Breast epithelium (tissue), 4 donors: Measurements from ENCODE around the gene IGFLR1. TPM values are rescaled to one million over a fixed set of nuclear protein-coding genes. Genes with fewer than 3 reads are reported as not detected.

Source experiments
- DNase-seq, 2 donors: peaks; one replicate each; pipeline ENCODE4 v3.0.0-alpha.2; 2019; ENCODE audit warnings: low spot score in 2 of 2
- H3K27ac ChIP-seq, 2 donors: fragments of 200-600 bp; sonication (generic) in 1 of 2; one replicate each; pipeline ENCODE4 v1.5.1; 2016 to 2019; ENCODE audit warnings: mild to moderate bottlenecking in 1 of 2
- H3K27me3 ChIP-seq, 2 donors: fragments of 200-600 bp; sonication (generic) in 1 of 2; one replicate each; pipeline versions ENCODE4 v1.5.1 to v1.6.0; 2017 to 2019; ENCODE audit warnings: control low read depth in 1 of 2, mild to moderate bottlenecking in 1 of 2
- H3K36me3 ChIP-seq: fragments of 200-600 bp; one replicate; pipeline ENCODE4 v1.5.1; 2019
- H3K4me1 ChIP-seq, 2 donors: fragments of 200-600 bp; sonication (generic); one replicate each; pipeline ENCODE4 v1.5.1; 2016 to 2019; ENCODE audit warnings: control low read depth in 1 of 2
- H3K4me3 ChIP-seq, 3 donors: fragments of 200-600 bp; sonication (generic); 1 replicate in 2 of 3; 2 replicates in 1 of 3; pipeline ENCODE4 v1.5.1; 2016 to 2019; ENCODE audit warnings: mild to moderate bottlenecking in 3 of 3, moderate library complexity in 2 of 3
- H3K9me3 ChIP-seq, 2 donors: fragments of 200-600 bp; sonication (generic) in 1 of 2; one replicate each; pipeline ENCODE4 v1.5.1; 2016 to 2019; ENCODE audit warnings: control low read depth in 1 of 2
- CTCF ChIP-seq, 3 donors: fragments of 450-650 bp; IDR thresholded peaks; one replicate each; pipeline ENCODE4 v1.5.1; 2016 to 2017; ENCODE audit warnings: antibody characterized with exemption in 3 of 3, mild to moderate bottlenecking in 3 of 3, moderate library complexity in 3 of 3
- POLR2A ChIP-seq: fragments of 450-650 bp; IDR thresholded peaks from one replicate; pipeline ENCODE4 v1.6.1; 2016; ENCODE audit warnings: antibody characterized with exemption, mild to moderate bottlenecking, moderate library complexity
- POLR2AphosphoS5 ChIP-seq, 3 donors: sonication (generic); formaldehyde crosslinking; IDR thresholded peaks; one replicate each; pipeline ENCODE4 v1.6.1; 2017; ENCODE audit warnings: antibody characterized with exemption in 3 of 3
- intact Hi-C: fragments of 100-400 bp; cut with DNase I; formaldehyde crosslinking; loops from one replicate; pipeline ENCODE4 v1.15.1; 2023; ENCODE audit warnings: low total_unique reads
- total RNA-seq, 3 donors: library from RNA; depleted of rRNA; stranded (reverse); fragments of >200 nt; gene quantifications; one replicate each; pipeline ENCODE4 v1.1.0, GENCODE V29; 2016

Gene IGFLR1
- total RNA-seq, 3 donors from 2014 or later, result 8.8 to 16.1 (median 14.1) TPM

- Histone ChIP-seq H3K27ac (peak within 1 kb of the TSS; percentile 98), H3K9me3 (no peaks in the 10 kb centered on the region), H3K36me3 (peaks cover 4% of the 10 kb centered on the region), H3K4me3 (peak within 1 kb of the TSS; percentile 76 to 92 (median 79)), H3K27me3 (no peaks in the 10 kb centered on the region), H3K4me1 (peaks cover 0 to 8% of the 10 kb centered on the region in 2 donors)
- TF ChIP-seq CTCF (IDR thresholded peaks at IDR 0.05) (no peak), POLR2A (peak; percentile 35), POLR2AphosphoS5 (IDR thresholded peaks at IDR 0.05) (peak in 2 of 3 donors; percentile 53 to 55)
- intact Hi-C loops, result no loop called here
- no peak for DNase-seq
Measured at GRCh38 chr19:35756377-35757230, 14.4 kb upstream of the IGFLR1 start, which contains the start of gene HSPB6. Gene HSPB6, minus strand, starts transcription at chr19:35757029. Its CDS starts 21 bp downstream, at chr19:35757008.

GRCh38 chr19:35755550-35756376 is 13.5 kb upstream of the IGFLR1 start:
- Histone ChIP-seq H3K4me1 (peaks cover 0 to 8% of the 10 kb centered on the region in 2 donors), H3K27me3 (no peaks in the 10 kb centered on the region), H3K4me3 (peak overlapping the region; percentile 76 to 92 (median 79)), H3K9me3 (no peaks in the 10 kb centered on the region), H3K27ac (peak overlapping the region; percentile 98), H3K36me3 (peaks cover 4% of the 10 kb centered on the region)
- DNase-seq, result peak; percentile 60 to 80
- TF ChIP-seq POLR2A, result no peak
- TF ChIP-seq CTCF (IDR thresholded peaks at IDR 0.05), result no peak
- TF ChIP-seq POLR2AphosphoS5 (IDR thresholded peaks at IDR 0.05), result peak; percentile 14 to 55 (median 44)
- intact Hi-C loops, result no loop called here

GRCh38 chr19:35755131-35755549 is 12.9 kb upstream of the IGFLR1 start:
- Histone ChIP-seq H3K27ac (peak overlapping the region; percentile 98), H3K27me3 (no peaks in the 10 kb centered on the region), H3K4me3 (peak overlapping the region; percentile 76 to 92 (median 79)), H3K4me1 (peaks cover 2 to 8% of the 10 kb centered on the region in 2 donors), H3K9me3 (no peaks in the 10 kb centered on the region), H3K36me3 (peaks cover 4% of the 10 kb centered on the region)
- intact Hi-C loops, result no loop called here
- DNase-seq, result no peak
- TF ChIP-seq POLR2A, result no peak
- TF ChIP-seq CTCF (IDR thresholded peaks at IDR 0.05), result no peak
- no peak for TF ChIP-seq POLR2AphosphoS5 (IDR thresholded peaks at IDR 0.05)

- TF ChIP-seq POLR2AphosphoS5 (IDR thresholded peaks at IDR 0.05) (no peak), POLR2A (no peak), CTCF (IDR thresholded peaks at IDR 0.05) (no peak)
- Histone ChIP-seq H3K27me3 (no peaks in the 10 kb centered on the region), H3K36me3 (peaks cover 4% of the 10 kb centered on the region), H3K27ac (peak overlapping the region; percentile 98), H3K4me3 (peak overlapping the region in 2 of 3 donors; percentile 79 to 92), H3K9me3 (no peaks in the 10 kb centered on the region), H3K4me1 (peaks cover 2 to 8% of the 10 kb centered on the region in 2 donors)
- no peak for DNase-seq
- intact Hi-C loops, result no loop called here
Measured at GRCh38 chr19:35754370-35755130, 12.3 kb upstream of the IGFLR1 start.
